ENCODE results near the gene KIF6.

KIF6 gene

GRCh38 chr6:39343396-39343870, 381.8 kb downstream of the KIF6 start:
- DNase-seq (ENCODE audit: low spot score): no peak

GRCh38 chr6:39342692-39343395, 382.4 kb downstream of the KIF6 start:
- DNase-seq (ENCODE audit: low spot score): no peak

- DNase-seq (ENCODE audit: low spot score): no peak
These were observed 383.3 kb downstream of the KIF6 start for GRCh38 chr6:39341937-39342336.

GRCh38 chr6:39341352-39341751, 383.9 kb downstream of the KIF6 start:
- DNase-seq (ENCODE audit: low spot score): no peak

- DNase-seq (ENCODE audit: low spot score): no peak
These were observed 385.2 kb downstream of the KIF6 start for GRCh38 chr6:39339868-39340550.

GRCh38 chr6:39339096-39339867, 385.9 kb downstream of the KIF6 start:
- DNase-seq (ENCODE audit: low spot score): no peak

GRCh38 chr6:39338397-39338796, 386.8 kb downstream of the KIF6 start:
- no peak for DNase-seq (ENCODE audit: low spot score)

GRCh38 chr6:39335780-39336545, 389.2 kb downstream of the KIF6 start:
- no peak for DNase-seq (ENCODE audit: low spot score)

GRCh38 chr6:39333644-39334438, 391.4 kb downstream of the KIF6 start:
- no peak for DNase-seq (ENCODE audit: low spot score)

GRCh38 chr6:39330476-39330875, 394.7 kb downstream of the KIF6 start:
- DNase-seq (ENCODE audit: low spot score): no peak

GRCh38 chr6:39330057-39330456, 395.2 kb downstream of the KIF6 start:
- DNase-seq (ENCODE audit: low spot score): no peak

- DNase-seq (ENCODE audit: low spot score): no peak
These were observed 397.1 kb downstream of the KIF6 start for GRCh38 chr6:39328066-39328465.

GRCh38 chr6:39327507-39327906, 397.7 kb downstream of the KIF6 start:
- DNase-seq (ENCODE audit: low spot score): no peak

- no peak for DNase-seq (ENCODE audit: low spot score)
These were observed 402.8 kb downstream of the KIF6 start, which contains the start of gene KCNK16 for GRCh38 chr6:39322306-39322850. TSS of gene KCNK16 (minus strand) at chr6:39322702. CDS start at chr6:39322540, 162 bp downstream.

GRCh38 chr6:39321761-39322160, 403.4 kb downstream of the KIF6 start:
- DNase-seq (ENCODE audit: low spot score): no peak

- DNase-seq (ENCODE audit: low spot score): no peak
These were observed 404.7 kb downstream of the KIF6 start for GRCh38 chr6:39320363-39320984.

- DNase-seq (ENCODE audit: low spot score): no peak
These were observed 405.4 kb downstream of the KIF6 start for GRCh38 chr6:39319621-39320362.

GRCh38 chr6:39317256-39317655, 408.0 kb downstream of the KIF6 start:
- no peak for DNase-seq (ENCODE audit: low spot score)

GRCh38 chr6:39314273-39314795, 410.9 kb downstream of the KIF6 start, which contains the start of gene KCNK17:
TSS of gene KCNK17 (minus strand) at chr6:39314419. CDS start at chr6:39314320, 99 bp downstream.
- DNase-seq (ENCODE audit: low spot score): no peak
